PC-9 (cell line): ENCODE results near the gene SLC25A51. TPM values are rescaled to one million over a fixed set of nuclear protein-coding genes. Genes with fewer than 3 reads are reported as not detected.
A peak's percentile ranks its signal among the peaks of the same experiment; 100 is the strongest.

Experiments
- BruUV-seq: library from RNA; stranded (reverse); fragments of 400-500 nt; replicated peaks from 2 replicates; lab custom pipeline; 2021; lab: Mats Ljungman, UMichigan
- CTCF ChIA-PET: fragments of 300-600 bp; sonication (Branson Sonifier 250); formaldehyde crosslinking; loops from one replicate; lab custom pipeline; 2022; ENCODE audit warnings: antibody characterized with exemption; lab: Charles Lee
- POLR2A ChIA-PET: fragments of 300-600 bp; sonication (Branson Sonifier 250); formaldehyde crosslinking; loops from one replicate; lab custom pipeline; 2022; ENCODE audit warnings: antibody characterized with exemption; ENCODE audit not compliant: unreplicated experiment; lab: Charles Lee
- DNase-seq, 2 experiments: peaks; one replicate each; pipeline versions ENCODE4 v3.0.0 to v3.0.0-alpha.2; 2015 to 2022; ENCODE audit warnings: mixed read lengths in 1 of 2
- H2AFZ ChIP-seq: fragments of 200-600 bp; sonication (generic); 2 replicates; pipeline ENCODE4 v1.8.1; 2017; ENCODE audit warnings: antibody characterized with exemption
- H3F3A ChIP-seq: fragments of 200-600 bp; sonication (generic); 2 replicates; pipeline ENCODE4 v1.8.1; 2017; ENCODE audit warnings: antibody characterized with exemption, mild to moderate bottlenecking, low read depth; ENCODE audit not compliant: insufficient read depth
- H3K27ac ChIP-seq: fragments of 200-600 bp; sonication (generic); 2 replicates; pipeline ENCODE4 v1.6.1; 2016; ENCODE audit warnings: mixed run types
- H3K27me3 ChIP-seq: fragments of 200-600 bp; sonication (generic); 2 replicates; pipeline ENCODE4 v1.6.1; 2016; ENCODE audit warnings: low read depth, mixed run types; ENCODE audit not compliant: insufficient read depth
- H3K36me3 ChIP-seq: fragments of 200-600 bp; sonication (generic); 2 replicates; pipeline ENCODE4 v1.6.1; 2016; ENCODE audit warnings: low read depth, mixed run types
- H3K4me1 ChIP-seq: fragments of 200-600 bp; sonication (generic); replicated peaks from 2 replicates; pipeline ENCODE4 v1.6.1; 2016; ENCODE audit warnings: mixed run types; ENCODE audit not compliant: insufficient read depth
- H3K4me2 ChIP-seq: fragments of 200-600 bp; sonication (generic); 2 replicates; pipeline ENCODE4 v1.6.1; 2017; ENCODE audit warnings: mixed run types
- H3K4me3 ChIP-seq: fragments of 200-600 bp; sonication (generic); 2 replicates; pipeline ENCODE4 v1.6.1; 2016; ENCODE audit warnings: mixed run types
- H3K79me2 ChIP-seq: fragments of 200-600 bp; sonication (generic); 2 replicates; pipeline ENCODE4 v1.6.1; 2017; ENCODE audit warnings: low read depth, mixed run types
- H3K9me2 ChIP-seq: fragments of 200-600 bp; sonication (generic); 2 replicates; pipeline ENCODE4 v1.8.1; 2017; ENCODE audit warnings: mild to moderate bottlenecking; ENCODE audit not compliant: insufficient read depth
- H3K9me3 ChIP-seq: fragments of 200-600 bp; sonication (generic); 2 replicates; pipeline ENCODE4 v1.8.1; 2016; ENCODE audit warnings: low read depth; ENCODE audit not compliant: insufficient read depth
- H4K20me1 ChIP-seq: fragments of 200-600 bp; sonication (generic); 2 replicates; pipeline ENCODE4 v1.8.1; 2017; ENCODE audit not compliant: insufficient read depth
- CTCF ChIP-seq: fragments of 200-600 bp; sonication (generic); conservative IDR thresholded peaks from 2 replicates; pipeline ENCODE4 v1.6.1; 2017; ENCODE audit warnings: mixed run types, antibody characterized with exemption, mild to moderate bottlenecking, moderate library complexity
- EZH2 ChIP-seq: fragments of 200-600 bp; sonication (generic); IDR thresholded peaks from 2 replicates; pipeline ENCODE4 v1.8.0; 2017; ENCODE audit warnings: antibody characterized with exemption, low read depth
- intact Hi-C: fragments of 100-400 bp; cut with micrococcal nuclease; formaldehyde crosslinking; loops from one replicate; pipeline ENCODE4 v1.10.0; 2022; ENCODE audit not compliant: unreplicated experiment
- total RNA-seq: library from RNA; stranded (reverse); gene quantifications from 2 replicates; pipeline ENCODE4 v1.2.3, GENCODE V29; 2021

Gene SLC25A51
- total RNA-seq, 1 experiment from 2014 or later = 14.9 TPM

- POLR2A ChIA-PET = no interaction called here
- CTCF ChIA-PET = no interaction called here
- intact Hi-C loops = no loop called here
- no TSS peak for BruUV-seq
- H3K9me2 ChIP-seq = no peaks in the 10 kb centered on the region
- no peaks in the 10 kb centered on the region for H3K79me2 ChIP-seq
- H3K4me1 ChIP-seq = no peaks in the 10 kb centered on the region
- H3K4me2 ChIP-seq = no peak overlapping the region
- no peaks in the 10 kb centered on the region for H3K9me3 ChIP-seq
- no peak overlapping the region for H3K4me3 ChIP-seq
- no peak overlapping the region for H2AFZ ChIP-seq
- H3K36me3 ChIP-seq = peaks cover 5% of the 10 kb centered on the region; the same call in 1 of the 2 replicates
- no peak overlapping the region for H3K27ac ChIP-seq
- H3F3A ChIP-seq = no peaks in the 10 kb centered on the region
- no peaks in the 10 kb centered on the region for H3K27me3 ChIP-seq
- TF ChIP-seq CTCF (peak; percentile 39), EZH2 (no peak)
- DNase-seq = no peak
- H4K20me1 ChIP-seq = no peaks in the 10 kb centered on the region
These were observed 44.9 kb downstream of the SLC25A51 start for GRCh38 chr9:37859043-37859442.

- Histone ChIP-seq H3K27ac (no peak overlapping the region), H2AFZ (no peak overlapping the region), H3K9me3 (no peaks in the 10 kb centered on the region), H3K4me2 (no peak overlapping the region), H3K9me2 (no peaks in the 10 kb centered on the region), H3F3A (no peaks in the 10 kb centered on the region), H3K36me3 (peaks cover 2% of the 10 kb centered on the region; the same call in 1 of the 2 replicates), H3K4me1 (no peaks in the 10 kb centered on the region), H3K27me3 (no peaks in the 10 kb centered on the region), H4K20me1 (no peaks in the 10 kb centered on the region), H3K4me3 (no peak overlapping the region), H3K79me2 (no peaks in the 10 kb centered on the region)
- ChIA-PET CTCF (no interaction called here), POLR2A (no interaction called here)
- TF ChIP-seq EZH2 (no peak), CTCF (no peak)
- DNase-seq = no peak
- intact Hi-C loops = no loop called here
- BruUV-seq = no TSS peak
These were observed 47.4 kb downstream of the SLC25A51 start for GRCh38 chr9:37856551-37856950.

- DNase-seq = no peak
- no TSS peak for BruUV-seq
- H3K4me2 ChIP-seq = no peak overlapping the region
- no peak overlapping the region for H3K27ac ChIP-seq
- H3K79me2 ChIP-seq = no peaks in the 10 kb centered on the region
- no peaks in the 10 kb centered on the region for H3K9me3 ChIP-seq
- H2AFZ ChIP-seq = no peak overlapping the region
- no peaks in the 10 kb centered on the region for H3K4me1 ChIP-seq
- intact Hi-C loops = no loop called here
- H3K27me3 ChIP-seq = no peaks in the 10 kb centered on the region
- no peaks in the 10 kb centered on the region for H3K9me2 ChIP-seq
- ChIA-PET CTCF (no interaction called here), POLR2A (no interaction called here)
- H4K20me1 ChIP-seq = no peaks in the 10 kb centered on the region
- TF ChIP-seq EZH2 (no peak), CTCF (no peak)
- no peaks in the 10 kb centered on the region for H3K36me3 ChIP-seq
- H3F3A ChIP-seq = no peaks in the 10 kb centered on the region
- no peak overlapping the region for H3K4me3 ChIP-seq
These were observed 51.7 kb downstream of the SLC25A51 start for GRCh38 chr9:37852222-37852621.
